CD4-positive, alpha-beta T cell treated with Interleukin-6 at 100 ng/mL for 8 hours (primary cell): ENCODE measurements around the gene ANO2.
"Not testable (repeated sequence)": the region's sequence is repeated elsewhere in the genome, so short reads cannot be mapped to it uniquely, and the experiment has no call there.

ENCODE experiments used
- DNase-seq: peaks from one replicate; pipeline ENCODE4 v3.0.0-alpha.2; 2020; ENCODE audit warnings: mixed read lengths, low spot score

Gene ANO2

DNA sequence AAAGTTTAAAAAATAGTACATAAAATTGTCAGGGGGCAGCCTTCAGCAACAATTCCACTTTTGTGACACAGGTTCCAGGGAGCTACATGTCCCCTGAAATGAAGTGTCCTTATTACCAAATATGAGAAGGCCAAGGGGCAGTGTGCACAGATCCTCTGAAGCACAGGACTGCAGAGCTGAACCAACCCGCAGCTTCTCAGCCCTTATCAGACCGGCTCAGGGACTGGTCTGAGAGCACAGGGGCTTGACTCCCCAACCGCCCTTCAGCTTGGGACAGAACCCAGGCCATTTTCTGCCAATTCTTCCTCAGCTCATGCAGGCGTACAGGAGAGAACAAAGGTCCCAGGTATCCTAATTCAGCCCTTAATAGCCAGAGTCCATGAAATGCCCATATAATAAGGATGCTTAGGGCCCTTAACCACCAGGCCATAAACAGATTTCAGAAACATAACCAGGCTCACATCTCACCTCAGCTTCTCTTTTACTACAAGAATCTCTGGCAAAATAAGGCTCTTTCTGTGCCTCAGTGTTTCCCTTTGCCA lies 221.3 kb downstream of the ANO2 start:
- DNase-seq: no peak

DNA sequence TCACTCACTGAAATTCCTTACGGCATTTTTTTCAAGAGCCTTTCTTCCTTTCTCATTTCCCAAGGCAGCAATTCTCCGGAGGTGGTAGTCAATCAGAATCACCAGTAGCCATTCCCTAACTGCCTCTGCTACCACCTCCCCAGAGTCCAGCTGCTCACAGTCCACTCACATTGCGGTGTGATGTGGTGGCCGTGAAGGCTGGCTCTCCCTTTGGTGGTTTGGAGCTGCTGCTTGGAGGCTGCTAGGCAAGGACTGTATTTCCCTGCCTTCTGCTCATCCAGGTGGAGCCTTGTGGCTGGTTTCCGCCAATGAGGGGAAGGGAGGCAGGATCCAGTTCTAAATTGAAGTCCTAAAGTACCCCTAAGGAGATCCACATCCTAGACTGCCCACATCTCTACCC lies 222.0 kb downstream of the ANO2 start:
- no peak for DNase-seq

DNA sequence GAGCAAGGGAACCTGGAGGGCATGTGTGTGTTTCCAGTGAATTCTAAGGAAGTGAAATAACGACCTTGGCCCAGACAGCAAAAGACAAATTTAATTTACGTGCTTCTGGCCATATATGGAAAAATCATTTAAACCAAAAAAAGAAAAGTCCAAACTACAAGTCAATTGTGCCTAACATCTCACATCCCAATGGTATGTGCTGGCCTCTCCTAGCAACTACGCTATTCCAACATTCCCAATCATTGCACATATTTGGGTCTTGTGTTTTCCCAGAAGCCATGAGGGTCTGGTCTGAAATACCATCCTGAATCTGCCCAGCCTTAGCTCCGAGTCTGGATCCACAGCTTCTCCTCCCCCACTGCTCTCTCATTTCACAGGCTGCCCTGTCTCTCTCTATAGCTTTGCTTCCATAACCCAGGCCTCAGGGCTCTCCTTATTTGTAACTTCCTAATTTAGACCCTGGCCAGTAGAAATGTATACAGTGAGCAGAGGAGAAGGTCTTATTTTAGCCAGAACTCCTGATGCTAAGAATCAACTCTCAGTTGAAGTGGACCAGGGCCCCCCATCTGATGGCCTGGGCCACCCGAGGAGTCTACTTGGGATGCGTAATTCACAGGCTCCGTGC lies 224.6 kb downstream of the ANO2 start:
- DNase-seq: no peak

DNA sequence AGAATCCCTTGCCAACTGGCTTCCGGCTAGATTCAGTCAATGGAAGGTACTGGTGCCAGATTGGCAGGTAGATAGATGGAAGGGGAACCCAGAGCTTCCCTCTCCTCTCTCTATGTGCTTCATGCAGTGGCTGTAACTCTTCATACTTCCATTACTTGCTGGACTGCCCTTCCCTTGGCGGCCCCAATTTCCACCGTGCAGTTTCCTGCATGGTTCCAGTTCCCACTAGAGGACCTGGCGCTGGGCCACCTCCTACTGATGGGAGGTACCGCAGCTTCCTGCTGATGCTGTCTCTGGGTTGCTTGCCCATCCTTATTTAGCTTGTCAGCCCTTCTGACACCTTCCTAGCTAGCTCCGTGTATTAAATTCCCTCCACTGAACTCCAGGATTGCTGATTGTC lies 226.4 kb downstream of the ANO2 start:
- DNase-seq: no peak

DNA sequence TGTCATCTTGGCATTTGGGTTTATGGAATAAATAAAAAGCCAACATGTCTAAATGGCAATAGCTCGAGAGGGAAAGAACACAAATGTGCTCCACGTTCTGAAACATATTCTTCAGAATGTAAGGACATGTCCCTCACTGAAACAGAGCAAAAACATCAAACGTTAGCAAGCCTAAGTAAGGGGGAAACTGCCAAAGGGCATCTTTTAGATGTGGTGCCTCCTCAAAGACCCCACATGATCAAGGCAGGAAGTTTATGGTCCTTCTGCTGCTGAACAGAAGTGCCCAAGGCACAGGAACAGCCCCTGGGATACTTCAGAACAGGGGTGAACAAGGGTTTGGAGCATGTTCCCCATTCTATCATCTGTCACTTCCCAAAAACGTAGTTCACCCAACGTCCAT lies 227.0 kb downstream of the ANO2 start:
- no peak for DNase-seq

DNA sequence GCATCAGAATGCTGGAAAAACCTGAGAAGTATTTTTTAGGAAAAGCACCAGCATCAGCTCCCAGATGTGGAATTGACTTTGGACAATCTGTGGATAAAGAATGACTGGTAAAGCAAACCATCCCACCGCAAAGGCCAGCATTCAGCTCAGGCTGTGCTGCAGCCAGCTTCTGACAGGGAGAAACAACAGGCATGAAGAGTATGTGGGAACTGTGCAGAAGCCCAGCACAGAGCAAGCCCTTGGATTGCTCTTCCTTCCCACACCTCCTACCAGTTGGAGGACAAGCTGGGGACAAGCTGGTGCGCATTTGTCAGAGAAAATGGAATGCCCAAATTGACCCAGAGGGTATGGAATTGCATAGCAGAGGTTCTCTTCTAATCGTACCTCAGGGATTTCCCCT lies 228.1 kb downstream of the ANO2 start:
- no peak for DNase-seq

DNA sequence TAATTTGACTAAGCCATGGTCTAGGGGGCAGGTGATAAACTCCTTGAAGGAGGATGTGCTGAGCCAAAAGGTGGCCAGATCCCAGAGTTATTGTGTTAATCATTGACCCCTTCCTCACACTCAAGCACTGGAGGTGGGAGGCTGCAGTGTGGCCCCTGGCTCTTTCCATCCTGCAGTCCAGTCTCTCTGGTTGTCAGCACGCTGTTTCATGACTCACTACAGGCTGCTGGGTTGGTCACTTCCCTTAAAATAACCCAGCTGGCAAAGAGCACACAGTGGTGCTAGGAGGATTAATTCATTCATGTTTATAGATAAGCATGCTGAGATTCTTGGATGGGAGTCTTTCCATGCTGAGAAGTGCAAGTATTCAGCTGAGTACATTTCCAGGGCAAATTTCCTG lies 228.9 kb downstream of the ANO2 start:
- no peak for DNase-seq

DNA sequence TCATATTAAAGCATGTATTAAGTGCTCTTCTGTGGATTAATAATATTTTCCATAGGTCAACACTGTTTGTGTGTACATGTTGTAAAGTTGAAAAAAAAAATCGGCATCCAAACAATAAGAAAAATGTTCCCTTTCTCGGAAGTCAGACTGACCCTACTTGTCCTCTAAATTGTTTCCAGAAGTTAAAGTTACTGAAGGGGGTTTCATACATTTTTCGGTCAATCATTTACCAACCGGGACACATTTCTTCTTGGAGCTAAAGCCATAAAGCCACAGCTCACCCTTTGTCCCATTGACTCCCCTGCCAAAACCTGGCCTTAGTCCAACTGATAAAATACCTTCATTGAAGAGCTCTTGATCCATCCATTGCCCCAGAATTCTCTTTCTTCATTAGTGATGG lies 230.0 kb downstream of the ANO2 start:
- DNase-seq: no peak

DNA sequence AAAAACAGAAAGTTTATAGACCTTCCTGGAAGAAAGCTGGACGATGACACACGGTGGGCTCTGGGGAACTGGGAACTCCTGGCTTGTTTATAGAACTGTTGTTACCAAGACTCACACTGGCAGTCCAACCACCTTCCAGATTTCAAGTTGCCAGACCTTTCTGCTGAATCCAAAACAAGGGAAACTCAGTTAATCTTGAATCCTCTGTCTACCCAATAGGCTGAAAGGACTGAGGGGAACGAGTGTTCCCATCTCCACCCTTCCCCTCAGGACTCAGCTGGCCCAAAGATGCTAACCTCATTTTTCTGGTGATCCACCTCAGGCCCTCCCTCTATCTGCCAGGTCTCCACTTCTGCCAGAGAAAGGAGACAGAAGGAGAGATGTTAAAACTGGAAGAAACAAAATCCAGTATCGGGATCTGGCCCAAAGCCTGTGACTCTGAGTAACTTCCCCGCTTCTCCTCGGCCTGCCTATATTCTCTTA lies 231.4 kb downstream of the ANO2 start:
- DNase-seq: no peak

DNA sequence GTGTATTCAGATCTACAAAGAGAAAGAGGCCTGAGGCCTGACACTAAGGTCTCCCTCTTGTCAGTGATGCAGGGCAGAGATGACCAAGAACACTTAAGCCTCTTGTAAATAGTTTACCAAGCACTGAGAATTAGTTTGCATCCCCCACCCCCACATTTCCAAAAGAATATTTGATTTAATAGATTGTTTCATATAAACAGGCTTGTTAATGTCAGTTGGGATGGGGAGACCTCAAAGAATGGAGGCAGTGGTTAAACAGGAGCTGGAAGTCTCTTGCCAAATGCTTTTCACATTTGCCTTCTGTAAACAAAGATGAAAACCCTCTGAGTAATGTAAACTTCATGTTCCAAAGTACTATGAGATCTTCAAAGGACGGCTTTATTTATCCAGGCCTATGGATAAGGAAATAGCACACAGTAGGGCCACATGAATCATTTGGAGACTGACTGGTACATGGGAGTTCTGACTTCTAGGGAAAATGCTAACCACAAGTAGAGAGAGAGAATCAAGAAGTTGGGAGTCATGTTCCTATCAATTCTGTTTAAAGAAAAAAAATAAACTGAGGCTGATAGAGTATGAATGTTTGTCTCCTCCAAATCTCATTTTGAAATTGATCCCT lies 234.7 kb downstream of the ANO2 start:
- no peak for DNase-seq

DNA sequence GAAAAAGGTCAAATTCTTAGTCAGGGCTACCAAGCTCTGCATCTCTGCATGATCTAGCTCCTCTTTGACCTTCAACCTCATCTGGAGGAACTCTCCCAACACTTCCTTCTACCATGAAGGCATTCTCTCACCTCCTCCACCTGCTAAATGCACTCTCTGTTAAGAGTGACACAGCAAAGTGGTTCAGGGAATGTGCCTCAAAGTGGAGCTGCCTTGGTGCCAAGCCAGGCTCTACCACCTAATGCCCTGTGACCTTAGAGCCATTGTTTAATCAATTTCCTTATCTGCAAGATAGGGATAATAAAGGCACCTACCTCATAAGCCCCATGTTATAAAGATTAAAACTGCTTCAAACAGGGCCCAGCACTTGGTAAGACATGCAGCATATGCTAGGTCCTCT lies 236.7 kb downstream of the ANO2 start:
- no peak for DNase-seq

DNA sequence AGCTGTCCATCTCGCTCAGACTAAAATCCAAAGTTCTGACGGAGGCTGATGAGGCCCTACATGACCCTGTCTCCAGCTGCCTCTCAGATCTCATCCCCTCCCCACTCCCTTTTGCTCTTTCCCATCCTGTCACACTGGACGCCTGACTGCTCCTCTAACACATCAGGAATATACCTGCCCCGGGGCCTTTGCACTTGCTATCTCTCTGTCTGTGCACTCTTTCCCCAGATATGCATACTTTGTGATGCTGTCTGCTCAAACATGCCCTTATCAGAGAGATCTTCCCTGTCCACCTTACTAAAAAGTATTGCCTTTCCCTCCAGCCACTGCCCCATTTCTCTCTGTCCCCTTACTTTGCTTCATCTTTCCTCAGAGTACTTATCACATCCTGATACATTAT lies 238.8 kb downstream of the ANO2 start:
- DNase-seq: no peak

DNA sequence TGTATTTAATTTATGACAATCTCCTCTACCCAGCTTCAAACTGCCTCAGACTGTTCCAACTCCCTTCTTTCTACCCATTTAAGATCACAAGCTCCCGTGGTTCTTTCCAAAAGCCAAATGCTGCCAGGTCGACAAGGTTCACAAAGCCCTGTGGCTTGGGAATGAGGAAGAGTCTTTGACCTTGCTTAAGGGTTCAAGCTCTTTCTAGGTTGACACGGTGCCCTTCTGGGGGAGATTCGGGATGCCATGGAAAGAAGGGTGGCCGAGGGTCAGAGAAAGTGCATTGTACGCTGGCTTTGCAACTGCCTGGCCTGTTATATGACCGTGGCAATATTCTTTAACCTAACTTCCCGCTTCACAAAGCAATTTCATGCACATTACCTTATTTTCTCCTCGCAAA lies 239.3 kb downstream of the ANO2 start:
- DNase-seq: no peak

DNA sequence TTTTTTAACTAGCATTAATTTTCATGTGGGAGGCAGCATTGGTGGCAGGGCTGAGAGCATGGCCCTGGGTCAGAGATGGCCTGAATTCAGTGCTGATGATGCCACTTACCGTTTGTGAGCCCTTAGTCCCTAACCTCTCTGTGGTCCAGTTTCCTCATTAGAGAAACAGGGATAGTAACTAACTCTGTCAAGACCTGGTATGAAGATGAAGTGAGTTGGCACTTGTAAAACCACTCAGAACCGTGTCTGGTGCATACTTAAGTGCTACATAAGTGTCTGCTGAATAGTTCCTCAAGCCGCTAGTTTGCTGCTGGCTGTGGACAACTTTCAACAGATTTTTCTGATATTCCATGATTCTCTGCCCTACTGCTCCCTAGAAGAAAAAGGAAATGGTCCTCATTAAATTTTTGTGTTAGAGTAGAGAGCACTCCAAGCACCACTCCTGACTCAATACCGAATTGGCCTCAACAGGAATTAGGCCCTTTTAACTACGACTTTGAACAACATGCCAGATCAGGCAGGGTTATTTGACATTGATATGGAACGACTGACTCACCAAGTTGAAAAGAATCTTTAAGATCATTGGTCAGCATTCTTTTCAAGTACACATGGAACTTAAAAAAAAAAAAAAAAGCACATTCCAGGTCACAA lies 250.2 kb downstream of the ANO2 start:
- no peak for DNase-seq

DNA sequence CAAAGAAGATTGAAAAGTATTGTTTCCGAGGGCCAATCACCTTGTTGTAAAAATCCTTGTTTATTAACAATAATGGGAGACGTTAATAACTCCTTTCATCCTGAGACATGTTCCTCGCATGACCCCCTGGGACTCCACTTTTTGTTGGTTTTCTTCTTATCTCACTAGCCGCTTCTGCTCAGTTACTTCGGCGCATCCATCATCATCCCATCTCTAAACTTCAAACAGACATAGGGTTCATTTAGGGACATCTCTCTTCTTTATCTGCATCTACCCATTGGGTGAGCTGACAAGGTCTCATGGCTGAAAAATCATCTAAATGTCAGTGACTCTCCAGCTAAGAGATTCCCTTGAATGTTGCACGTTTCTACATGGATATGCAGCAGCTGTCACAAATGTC lies 252.2 kb downstream of the ANO2 start:
- no peak for DNase-seq

DNA sequence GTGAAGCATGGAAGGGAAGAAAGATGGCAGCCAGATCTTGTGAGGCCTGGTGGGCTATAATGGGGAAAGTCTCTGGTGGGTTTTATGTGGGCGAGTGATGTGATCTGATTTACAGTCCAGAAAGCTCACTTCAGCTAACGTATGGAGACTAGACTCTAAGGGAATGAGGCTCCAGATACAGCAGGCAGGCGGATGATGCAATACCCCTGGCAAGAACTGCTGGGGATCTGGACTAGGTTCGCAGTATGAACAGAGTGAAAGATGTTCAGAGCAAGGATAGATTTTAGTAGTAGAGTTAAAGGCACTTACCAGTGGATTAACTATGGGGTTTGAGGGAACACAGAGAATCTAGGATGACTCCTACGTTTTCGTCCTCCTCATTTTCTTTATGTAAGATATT lies 253.1 kb downstream of the ANO2 start:
- no peak for DNase-seq

DNA sequence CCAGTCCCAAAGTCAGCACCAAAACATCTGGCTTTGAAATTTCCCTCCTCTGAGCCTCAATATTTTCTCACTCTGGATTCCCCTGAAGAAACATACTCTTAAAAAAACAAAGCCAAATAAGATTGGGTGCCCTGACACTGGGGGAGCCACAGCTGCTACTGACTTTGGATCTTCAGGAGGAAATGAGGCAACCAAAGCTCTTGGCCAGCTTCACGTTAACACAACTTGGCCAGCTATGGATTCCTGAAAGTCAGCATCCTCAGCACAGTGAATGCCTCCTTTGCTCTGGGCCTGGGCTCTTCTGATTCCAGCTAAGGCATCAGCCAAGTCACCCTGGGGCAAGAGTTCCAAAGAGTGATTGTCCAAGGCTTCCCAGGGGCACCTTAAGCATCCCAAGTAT lies 254.8 kb downstream of the ANO2 start:
- DNase-seq: no peak

DNA sequence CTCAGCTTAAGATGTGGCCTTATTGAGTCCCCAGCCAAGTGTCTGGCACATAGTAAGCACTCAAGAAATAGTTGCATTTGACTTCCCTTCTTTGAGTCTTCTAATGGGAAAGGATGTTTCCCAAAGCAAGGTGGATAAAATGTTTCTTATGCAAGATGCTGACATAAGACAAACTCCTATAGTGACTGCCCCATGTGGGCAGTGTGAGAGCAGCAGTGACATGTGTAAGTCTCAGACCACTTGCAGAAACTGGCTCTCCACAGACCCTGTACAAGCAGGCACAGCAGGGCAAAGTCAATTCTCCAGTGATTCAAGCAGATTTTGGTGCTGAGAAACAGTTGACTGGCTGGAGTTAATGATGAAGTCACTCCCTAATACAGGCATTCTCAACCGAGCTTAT lies 255.3 kb downstream of the ANO2 start:
- no peak for DNase-seq

DNA sequence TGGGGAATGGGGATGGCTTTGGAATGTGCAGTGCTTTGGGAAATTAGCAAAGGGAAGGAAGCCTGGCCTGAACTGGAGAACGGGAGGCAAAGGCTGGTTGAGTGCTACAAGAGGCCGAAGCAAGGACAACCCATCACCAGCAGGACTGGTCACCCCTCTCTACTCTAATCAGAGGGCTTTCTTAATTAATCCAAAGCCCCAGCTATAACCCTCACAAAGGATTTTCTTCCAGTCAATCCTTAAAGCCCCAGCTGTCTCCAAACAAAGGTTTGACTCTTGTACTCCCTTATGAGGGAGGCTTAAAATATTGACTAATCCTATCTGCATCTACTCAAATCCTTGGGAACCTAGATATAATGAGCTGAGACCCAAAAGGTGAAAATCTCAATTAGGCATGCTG lies 256.8 kb downstream of the ANO2 start:
- DNase-seq: no peak

DNA sequence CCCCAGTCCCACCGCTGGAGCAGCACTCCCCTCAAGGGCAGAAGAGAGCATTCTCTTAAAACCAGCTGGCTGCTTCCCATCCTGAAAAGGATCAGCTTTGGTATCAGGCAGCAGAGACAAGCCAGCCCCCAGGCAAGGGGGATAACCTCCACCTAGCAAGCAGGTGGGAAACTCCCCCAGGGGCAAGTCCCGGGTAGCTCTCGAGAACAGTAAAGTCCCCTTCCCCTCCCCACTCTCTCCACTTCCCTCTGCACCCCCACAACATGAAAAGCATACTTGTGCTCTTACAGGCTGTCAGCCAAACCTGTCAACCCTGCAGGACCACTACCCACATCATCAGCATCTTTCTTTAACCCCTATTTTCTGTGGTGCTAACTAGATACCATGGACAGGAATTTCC lies 259.1 kb downstream of the ANO2 start:
- DNase-seq: no peak

DNA sequence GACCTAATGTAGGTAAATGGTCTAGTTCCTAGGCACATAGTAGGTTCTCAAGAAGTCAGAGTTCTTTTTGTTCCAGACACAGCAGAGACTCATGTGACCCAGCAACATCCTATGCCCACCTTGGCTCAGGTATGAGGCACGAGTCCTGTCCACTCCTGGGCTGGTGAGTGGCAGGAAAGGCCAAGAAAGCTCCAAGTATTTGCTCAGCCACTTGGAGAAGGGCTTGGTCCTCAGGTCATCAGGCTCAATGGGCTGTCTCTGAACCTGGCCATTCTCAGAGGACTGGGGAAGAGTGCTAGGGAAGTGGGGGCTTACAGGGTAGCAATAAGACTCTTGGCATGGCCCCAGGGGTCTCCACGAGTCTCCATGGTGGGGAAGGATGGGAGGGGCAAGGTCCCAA lies 260.1 kb downstream of the ANO2 start:
- no peak for DNase-seq

DNA sequence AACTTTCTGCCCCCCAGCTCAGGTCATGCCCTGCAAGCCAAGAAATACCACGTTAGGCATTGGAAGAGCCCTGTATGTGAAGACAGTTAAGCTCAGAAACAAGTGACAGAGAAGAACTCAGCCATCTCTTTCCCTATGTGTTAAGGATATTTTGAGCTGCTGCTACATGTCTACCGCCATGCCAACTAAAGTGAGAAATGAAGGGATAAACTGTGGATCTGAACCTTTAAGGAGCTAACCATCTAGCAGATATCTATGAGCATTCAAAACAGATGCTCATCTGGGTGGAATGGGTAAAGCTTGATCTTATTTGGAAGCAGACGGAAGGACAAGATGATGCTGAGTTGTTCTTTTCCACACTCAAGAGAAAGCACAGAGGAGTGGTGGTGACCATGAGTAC lies 262.5 kb downstream of the ANO2 start:
- no peak for DNase-seq

DNA sequence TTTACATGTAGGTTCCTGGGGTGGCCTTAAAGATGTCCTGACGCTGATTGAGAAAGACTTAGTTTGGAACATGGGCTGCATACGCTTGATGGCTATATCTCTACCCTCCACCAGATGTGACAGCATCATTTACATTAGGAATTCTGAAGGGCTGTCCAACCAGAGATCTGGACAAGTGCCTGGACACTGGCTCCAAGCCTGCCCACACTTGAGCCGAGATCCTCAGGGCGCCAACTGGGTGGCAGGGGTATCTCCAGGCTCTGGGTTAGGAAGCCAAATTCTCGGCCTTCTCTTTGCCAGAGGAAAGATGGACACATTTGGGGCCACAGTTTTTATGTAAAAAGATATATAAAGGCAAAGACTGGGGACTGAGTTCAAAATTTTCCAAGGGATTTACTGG lies 266.9 kb downstream of the ANO2 start:
- DNase-seq: no peak

DNA sequence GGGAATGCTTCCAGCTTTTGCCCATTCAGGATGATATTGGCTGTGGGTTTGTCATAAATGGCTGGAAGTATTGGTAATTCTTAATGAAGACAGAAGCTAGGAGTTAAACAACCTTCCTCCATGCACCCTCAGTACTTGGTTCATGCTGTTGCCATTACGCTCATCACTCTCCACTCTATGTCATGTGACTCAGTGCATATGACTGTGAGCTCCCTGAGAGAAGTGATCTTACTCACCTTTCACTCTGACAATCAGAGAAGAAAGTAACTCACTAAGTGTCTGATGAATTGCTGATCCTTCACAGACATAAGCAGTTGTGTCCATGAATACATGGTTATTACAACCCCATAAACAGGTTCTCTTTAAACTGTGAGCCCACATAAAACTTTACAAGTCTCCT lies 275.4 kb downstream of the ANO2 start:
- not testable (repeated sequence) for DNase-seq
